ENCODE measurements around the gene TUT4.

DNA sequence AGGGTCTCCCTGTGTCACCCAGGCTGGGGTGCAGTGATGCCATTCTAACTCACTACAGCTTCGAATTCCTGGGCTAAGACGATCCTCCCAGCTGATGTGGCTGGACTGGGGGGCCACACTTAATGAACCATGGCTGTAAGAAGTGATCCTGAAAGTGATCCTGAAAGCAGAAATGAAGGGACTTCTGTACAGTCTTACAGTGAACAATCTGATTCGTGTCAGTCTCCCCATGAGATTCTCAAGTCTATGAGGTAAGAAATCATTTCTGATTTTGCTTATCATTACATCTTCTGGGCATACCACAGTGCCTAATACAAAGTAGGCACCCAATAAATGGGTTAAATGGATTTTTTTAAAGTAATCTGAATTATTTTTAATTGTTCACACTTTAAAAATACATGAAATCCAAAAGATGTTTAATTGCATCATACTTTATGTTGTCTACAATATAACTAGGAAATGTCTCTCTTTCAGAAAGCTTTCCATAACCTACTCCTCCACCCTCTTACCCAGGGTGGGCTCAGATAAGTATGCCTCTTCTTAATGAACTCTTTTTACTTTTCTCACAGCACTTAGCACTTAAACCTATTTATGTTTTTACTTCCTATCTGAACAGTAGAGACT, 21.5 kb downstream of the TUT4 start:
- no peak for TF ChIP-seq CTCF (conservative IDR thresholded peaks at IDR 0.05; ENCODE audit: low read depth, low read length)
- TF ChIP-seq EZH2 (IDR thresholded peaks at IDR 0.05; ENCODE audit: low read length, unreplicated experiment) = no peak
- no peak for TF ChIP-seq EZH2phosphoT487 (IDR thresholded peaks at IDR 0.05; ENCODE audit: borderline replicate concordance, low read length)
